Measurements from ENCODE around the gene C1QB.
A peak's percentile ranks its signal among the peaks of the same experiment; 100 is the strongest.

The C1QB gene

DNA sequence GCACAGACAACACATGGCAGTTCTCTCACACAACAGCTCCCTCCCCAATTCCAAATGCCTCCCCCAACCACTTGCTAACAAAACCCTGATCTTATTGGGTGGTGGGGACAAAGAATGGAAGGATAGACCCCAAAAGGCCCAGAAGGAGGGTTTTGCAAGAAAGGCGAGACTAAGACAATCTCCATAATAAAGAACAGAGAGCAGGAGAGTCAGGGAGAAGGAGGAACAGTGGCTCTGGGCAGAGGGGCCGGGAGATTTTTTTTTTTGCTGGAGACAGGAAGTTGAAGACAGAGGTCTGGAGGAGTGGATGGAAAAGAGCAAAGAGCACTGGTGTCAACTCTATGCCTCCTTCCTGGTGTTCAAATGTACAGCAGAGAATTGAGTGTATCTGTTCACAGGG, 23.1 kb upstream of the C1QB start:
- H3K4me3 ChIP-seq (ENCODE audit: low read length), result no peak overlapping the region

DNA sequence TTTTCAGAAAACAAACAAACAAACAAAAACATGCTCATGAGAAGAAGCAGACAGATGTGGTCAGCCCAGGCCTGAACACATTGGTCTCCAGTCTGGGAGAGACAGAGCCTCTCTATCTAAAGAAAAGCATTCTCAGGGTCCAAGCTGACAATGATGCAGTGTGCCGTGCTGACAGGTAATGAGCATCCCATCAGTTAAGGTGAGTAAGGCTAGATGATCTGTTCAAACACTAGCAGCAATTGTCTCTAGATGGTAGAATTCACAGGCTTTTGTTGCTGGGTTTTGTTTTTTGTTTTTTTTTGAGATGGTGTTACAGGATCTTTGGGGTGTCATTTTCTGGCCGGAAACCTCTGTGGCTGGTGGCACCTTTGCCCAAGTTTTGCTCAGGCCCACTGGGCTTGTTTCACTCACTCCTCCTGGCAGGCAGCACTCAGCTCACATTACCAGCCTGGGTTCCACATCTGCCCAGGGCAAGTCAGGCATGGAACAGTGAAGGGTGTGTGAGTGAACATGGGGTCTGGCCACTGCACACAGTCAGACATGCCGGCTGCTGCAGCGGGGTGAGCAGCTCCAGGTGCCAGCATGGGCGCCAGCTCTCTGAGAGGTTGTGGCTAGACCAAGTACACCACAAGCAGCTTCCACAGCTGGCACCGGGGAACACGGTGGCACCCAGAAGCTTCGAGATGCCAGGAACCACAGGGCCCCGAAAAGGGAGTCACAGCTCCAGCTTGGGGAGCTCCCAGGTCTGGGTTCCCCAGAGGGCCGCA, 19.2 kb upstream of the C1QB start:
- DNase-seq (ENCODE audit: low read depth, low spot score), result peak; percentile 58
- no peak overlapping the region for H3K4me3 ChIP-seq (ENCODE audit: low read length)

More for the DNA sequence above, 23.1 kb upstream of the C1QB start:
- no peak for DNase-seq (ENCODE audit: low read depth, low spot score)

DNA sequence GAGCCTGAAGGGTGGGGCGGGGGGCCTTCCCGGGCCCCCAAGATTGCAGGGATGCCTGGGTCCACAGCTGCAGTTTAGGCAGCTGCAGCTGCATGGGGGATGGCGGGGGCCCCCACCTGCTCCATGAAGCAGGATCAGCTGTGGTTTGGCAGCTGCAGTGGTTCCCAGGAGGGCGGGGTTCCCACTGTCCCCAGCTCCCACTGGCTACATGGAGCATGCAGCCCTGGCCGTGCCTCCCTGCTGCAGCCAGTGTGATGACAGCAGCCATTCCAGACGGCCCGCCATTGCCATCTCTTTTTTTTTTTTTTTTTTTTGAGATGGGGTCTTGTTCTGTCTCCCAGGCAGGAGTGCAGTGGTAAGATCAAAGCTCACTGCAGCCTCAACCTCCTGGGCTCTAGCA, 17.6 kb upstream of the C1QB start:
- no peak overlapping the region for H3K4me3 ChIP-seq (ENCODE audit: low read length)
- DNase-seq (ENCODE audit: low read depth, low spot score), result no peak

DNA sequence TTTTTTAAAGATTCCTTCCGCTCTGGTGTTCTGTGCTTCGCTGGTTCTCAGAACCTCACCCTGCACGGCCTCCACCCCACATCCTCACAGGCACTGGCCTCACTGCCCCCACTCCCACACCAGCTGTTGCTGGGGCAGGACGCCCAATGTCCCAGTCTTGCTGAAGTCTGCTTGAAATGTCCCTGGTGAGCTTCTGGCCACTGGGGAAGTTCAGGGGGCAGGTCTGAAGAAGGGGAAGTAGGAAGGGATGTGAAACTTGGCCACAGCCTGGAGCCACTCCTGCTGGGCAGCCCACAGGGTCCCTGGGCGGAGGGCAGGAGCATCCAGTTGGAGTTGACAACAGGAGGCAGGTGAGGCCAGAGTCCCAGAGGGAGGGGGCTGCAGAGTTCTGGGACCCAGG, 16.7 kb upstream of the C1QB start, which contains the start of gene C1QA:
Gene C1QA, plus strand, starts transcription at position 276 of the 400 bp plus-strand sequence. CDS start 989 bp downstream, outside the sequence.
- no peak within 1 kb of the TSS for H3K4me3 ChIP-seq (ENCODE audit: low read length)
- DNase-seq (ENCODE audit: low read depth, low spot score), result no peak

DNA sequence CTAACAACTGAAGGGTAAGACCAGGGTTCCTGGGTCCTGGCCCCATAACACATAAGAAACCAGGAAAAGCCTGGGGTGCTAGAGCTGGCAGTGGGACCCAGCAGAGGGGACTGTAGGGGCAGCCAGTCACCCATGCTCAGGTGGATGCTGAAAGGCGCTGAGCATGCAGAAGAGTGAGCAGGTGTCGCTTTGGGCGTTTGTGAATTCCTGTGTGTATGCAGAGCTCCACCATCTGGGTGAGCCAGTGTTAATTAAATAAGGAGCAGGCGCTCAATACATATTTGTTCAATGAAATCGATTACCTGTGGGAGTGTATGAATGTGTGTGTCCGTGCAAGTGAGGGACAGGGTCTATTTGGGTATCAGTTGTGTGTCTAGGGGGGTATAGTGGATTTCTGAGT, 16.1 kb upstream of the C1QB start:
- no peak for DNase-seq (ENCODE audit: low read depth, low spot score)
- H3K4me3 ChIP-seq (ENCODE audit: low read length), result no peak overlapping the region

DNA sequence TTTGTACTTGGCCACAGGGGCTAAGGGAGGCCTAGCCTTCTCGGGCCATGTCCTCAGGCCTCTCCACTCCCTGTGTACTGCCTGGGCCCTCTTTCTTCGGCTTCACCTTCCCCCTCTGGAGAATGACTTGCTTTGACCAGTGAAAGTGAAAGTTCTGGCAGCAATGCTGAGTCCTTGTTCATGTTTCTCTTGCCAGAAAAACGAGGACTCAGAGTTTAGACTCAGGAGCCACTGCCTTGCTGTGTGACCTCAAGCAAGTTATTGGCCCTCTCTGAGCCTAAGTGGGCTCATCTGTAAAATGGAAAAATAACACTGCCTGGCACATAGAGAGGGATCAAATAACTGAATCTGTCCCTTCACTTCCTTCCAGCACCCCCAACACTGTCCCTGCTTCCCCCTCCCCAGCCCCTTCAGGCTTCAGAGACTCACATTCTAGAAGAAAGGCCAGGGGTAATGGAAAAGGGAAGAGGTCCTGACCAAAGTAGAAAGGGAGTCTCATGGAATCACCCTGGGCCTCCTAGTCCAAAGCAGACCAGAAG, 15.1 kb upstream of the C1QB start:
- DNase-seq (ENCODE audit: low read depth, low spot score), result no peak
- H3K4me3 ChIP-seq (ENCODE audit: low read length), result no peak overlapping the region

DNA sequence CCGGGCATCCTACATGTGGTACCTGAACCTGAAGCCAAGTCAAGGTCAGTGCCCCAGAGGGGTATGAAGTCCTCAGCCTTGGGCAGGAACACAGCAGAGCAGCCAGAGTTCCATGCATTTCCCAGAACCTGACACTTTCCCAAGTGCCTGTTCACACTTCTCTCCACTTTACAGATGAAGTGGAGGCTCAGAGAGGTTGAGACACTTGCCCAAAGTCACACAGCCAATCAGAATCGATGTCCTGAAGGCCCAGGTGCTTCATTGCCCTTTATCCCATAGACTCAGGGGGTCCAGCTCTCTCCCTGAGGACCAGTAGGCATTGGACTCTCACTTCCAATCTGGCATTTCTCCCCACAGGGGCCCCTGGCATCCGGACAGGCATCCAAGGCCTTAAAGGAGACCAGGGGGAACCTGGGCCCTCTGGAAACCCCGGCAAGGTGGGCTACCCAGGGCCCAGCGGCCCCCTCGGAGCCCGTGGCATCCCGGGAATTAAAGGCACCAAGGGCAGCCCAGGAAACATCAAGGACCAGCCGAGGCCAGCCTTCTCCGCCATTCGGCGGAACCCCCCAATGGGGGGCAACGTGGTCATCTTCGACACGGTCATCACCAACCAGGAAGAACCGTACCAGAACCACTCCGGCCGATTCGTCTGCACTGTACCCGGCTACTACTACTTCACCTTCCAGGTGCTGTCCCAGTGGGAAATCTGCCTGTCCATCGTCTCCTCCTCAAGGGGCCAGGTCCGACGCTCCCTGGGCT, 14.4 kb upstream of the C1QB start:
- H3K4me3 ChIP-seq (ENCODE audit: low read length), result no peak overlapping the region
- no peak for DNase-seq (ENCODE audit: low read depth, low spot score)

DNA sequence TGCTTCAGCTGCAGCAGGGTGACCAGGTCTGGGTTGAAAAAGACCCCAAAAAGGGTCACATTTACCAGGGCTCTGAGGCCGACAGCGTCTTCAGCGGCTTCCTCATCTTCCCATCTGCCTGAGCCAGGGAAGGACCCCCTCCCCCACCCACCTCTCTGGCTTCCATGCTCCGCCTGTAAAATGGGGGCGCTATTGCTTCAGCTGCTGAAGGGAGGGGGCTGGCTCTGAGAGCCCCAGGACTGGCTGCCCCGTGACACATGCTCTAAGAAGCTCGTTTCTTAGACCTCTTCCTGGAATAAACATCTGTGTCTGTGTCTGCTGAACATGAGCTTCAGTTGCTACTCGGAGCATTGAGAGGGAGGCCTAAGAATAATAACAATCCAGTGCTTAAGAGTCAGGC, 13.8 kb upstream of the C1QB start:
- DNase-seq (ENCODE audit: low read depth, low spot score), result no peak
- H3K4me3 ChIP-seq (ENCODE audit: low read length), result no peak overlapping the region

DNA sequence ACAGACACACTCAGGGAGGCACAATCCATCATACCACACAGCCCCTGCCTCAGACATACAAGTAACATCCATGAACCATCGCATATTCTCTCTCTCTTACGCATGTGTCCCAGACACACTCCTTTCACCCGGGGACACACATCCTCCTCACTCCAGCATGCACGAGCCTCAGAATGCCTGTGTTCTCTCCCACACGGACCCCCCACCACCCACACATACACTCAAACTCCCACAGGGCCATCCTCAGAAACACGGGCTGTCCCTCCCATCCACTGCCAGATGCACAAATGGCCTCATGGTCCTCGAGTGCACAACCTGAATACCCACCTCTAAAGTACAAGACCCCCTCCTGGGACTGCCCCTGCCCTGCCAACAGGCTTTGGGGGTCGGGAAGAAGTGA, 11.8 kb upstream of the C1QB start:
- no peak for DNase-seq (ENCODE audit: low read depth, low spot score)
- H3K4me3 ChIP-seq (ENCODE audit: low read length), result no peak overlapping the region

DNA sequence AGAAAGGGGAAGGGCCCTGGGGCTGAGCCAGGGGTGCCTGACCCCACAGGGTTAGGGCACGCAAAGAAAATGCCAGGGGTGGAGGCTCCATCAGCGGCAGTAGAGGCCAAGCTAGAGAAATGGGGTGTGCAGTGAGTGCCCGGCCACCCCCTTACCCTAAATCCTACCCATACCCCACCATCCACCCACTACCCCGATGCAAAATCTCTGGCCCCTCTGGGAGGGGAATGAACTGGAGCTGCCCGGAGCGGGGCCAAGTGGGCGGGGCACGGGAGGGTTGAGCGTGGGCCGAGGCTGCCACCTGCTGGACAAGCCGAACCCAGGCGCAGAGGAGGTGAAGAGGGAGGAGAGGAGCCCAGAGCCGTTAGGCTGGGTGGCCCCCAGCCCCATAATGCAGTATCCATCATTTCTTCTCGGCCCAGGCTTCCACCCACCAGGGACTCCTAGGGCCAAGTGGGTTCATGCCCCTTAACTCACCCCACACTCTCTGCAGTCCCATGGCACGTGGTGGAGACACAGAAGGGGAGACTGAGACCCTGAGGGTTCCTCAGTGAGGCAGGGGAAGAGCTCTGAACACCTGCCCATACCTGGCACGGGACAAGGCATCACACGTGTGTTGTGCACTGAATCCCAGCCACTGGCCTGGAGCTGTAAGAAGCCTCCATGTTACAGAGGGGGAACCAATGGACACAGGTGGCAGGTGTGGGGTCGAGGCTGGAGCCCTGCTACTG, 11.0 kb upstream of the C1QB start:
- DNase-seq (ENCODE audit: low read depth, low spot score), result no peak
- H3K4me3 ChIP-seq (ENCODE audit: low read length), result no peak overlapping the region

DNA sequence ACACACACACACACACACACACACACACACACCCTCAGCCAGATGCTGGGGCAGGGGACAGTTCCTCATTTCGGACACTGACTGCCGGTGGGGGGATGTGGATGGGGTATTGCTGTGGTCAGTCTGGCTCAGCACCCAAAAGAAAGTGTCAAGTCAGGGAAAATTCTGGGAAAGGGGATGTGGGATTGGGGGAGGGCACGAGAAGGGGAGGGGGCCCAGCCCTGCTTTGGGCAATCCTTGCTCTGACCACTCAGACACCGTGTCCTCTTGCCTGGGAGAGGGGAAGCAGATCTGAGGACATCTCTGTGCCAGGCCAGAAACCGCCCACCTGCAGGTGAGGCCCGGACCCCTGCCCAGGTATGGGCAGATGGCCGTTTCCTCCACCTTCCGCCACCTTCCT, 9.7 kb upstream of the C1QB start, which contains the start of gene C1QC:
Gene C1QC, plus strand, starts transcription at position 253 of the 400 bp plus-strand sequence. CDS start 391 bp downstream, outside the sequence.
- H3K4me3 ChIP-seq (ENCODE audit: low read length), result no peak within 1 kb of the TSS
- DNase-seq (ENCODE audit: low read depth, low spot score), result no peak

DNA sequence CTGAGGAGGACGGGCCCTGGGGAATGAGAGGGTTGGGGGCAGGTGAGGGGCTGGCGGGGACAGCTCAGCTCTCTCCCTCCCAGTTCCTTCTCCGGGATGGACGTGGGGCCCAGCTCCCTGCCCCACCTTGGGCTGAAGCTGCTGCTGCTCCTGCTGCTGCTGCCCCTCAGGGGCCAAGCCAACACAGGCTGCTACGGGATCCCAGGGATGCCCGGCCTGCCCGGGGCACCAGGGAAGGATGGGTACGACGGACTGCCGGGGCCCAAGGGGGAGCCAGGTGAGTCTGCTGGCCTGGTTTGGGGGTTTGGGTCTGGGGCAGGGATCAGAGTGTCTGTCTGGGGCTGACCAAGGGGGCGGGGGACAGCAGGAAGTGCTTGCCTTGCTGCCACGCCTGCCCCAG, 9.1 kb upstream of the C1QB start:
- H3K4me3 ChIP-seq (ENCODE audit: low read length), result no peak overlapping the region
- DNase-seq (ENCODE audit: low read depth, low spot score), result no peak

DNA sequence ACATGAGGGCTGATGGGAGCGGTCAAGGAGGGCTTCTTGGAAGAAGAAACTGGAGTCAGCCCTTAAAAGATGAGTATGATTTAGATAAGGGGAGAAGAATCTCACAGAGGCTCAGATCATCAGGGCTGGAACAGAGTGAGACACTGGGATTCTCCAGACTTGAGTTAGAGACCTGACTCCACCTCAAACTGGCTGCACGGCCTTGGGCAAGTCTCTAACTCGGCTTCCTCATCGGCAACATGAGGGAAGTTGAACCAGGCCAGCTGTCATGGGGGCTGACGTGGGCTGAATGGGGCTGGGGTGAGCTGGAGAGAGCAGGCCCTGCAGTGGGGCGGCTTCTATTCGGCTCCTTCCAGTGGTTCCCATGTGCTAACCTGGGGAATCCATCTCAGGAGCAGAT, 7.1 kb upstream of the C1QB start:
- DNase-seq (ENCODE audit: low read depth, low spot score), result no peak

DNA sequence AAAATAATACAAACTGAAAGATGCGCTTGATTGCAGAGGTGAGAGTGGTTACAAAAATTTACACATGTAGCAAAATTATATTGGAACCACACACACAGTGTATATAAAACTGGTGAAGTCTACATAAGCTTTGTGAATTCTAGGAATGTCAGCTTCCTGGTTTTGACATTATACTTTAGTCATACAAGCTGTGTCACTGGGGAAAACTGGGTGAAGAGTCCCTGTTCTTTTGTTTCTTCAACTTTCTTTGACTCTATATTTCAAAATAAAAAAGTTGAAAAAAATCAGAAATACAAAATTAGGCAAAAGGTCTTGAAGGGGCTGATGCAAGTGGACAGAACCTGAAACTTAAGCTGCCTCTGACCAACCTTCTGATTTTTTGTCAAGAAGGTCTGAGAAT, 6.7 kb upstream of the C1QB start:
- DNase-seq (ENCODE audit: low read depth, low spot score), result no peak

More for the DNA sequence above, 7.1 kb upstream of the C1QB start:
- no peak overlapping the region for H3K4me3 ChIP-seq (ENCODE audit: low read length)

DNA sequence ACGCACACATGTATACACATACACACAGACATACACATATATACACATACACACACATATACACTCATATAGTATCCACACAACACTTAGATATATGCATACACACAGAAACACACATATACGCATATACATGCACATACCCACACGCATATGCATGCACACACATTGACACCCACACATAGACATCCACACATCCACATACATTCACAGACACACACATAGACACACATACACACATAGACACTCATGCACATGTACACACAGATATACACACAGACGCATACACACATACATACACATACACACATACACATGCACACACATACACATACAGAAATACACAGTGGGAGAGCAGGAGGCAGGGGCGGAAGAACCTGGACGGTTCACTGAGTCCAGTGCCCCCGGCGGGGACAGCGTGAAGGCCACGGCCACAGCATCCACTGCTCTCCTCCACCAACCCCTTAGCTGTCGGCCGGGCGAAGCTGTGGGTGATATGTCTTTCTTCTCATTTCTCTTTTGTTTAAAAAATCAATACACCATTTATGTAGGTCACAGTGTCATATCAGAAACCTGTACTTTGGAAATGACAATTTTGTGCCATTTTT, 2.8 kb upstream of the C1QB start:
- no peak for DNase-seq (ENCODE audit: low read depth, low spot score)
- H3K4me3 ChIP-seq (ENCODE audit: low read length), result no peak overlapping the region

More for the DNA sequence above, 6.7 kb upstream of the C1QB start:
- H3K4me3 ChIP-seq (ENCODE audit: low read length), result no peak overlapping the region

DNA sequence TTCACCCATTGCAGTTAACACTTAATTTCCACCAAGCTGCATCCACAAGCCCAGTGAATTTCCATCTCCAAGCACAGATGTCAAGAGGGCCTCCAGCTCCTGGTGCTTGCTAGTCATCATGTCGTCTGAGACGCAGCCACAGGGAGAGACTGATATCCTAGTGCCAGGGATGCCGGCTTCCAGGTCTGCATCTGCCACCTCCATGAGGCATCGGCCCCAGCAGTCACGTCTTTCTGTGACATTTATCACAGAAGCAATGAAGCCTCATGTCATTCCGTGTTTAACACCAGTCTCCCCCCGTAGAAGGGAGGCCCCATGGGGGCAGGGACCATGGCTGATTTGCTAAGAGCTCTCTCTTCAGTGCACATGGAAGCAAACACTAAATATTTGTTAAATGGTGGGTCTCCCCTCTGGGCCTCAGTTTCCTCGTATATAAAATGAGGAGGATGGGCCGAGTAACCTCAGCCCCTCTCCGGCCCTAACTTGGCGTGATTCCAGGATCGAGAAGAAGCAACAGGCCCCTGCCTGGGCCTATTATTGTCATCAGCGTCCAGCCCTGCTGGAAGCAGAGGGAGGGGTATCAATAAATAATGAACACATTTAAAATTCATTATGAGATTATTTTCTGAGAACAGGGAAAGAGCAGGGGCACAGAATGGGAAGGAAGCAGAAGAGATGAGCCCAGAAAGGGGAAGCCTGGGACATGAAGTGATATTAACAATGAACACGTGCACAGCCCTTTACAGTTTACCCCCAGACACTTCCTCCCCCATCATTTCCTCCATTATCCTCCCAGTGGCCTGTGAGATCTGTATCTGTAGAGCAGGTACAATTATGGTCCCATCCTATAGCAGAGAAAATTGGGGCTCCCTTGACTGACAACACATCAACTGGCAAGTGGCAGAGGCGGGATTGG, 837 bp upstream of the C1QB start:
- no peak for DNase-seq (ENCODE audit: low read depth, low spot score)
- no peak overlapping the region for H3K4me3 ChIP-seq (ENCODE audit: low read length)

DNA sequence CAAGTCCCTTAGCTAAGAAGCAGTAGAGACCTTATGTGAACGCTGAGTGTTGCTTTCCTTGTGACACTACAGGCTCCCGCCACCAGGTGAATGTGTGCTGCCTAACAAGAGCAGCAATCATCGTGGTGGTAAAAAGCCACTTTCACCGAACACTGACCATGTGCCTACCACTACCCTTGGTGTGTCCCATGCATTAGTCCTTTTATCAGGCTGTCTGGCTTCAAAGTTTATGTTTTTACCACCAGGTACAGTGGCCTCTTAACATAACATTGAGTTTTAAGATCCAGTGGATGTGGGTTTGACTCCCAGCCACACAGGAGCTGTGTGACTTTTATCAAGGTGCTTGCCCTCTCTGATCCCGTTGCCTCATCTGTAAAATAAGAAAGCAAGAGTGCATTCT, 1.7 kb downstream of the C1QB start:
- DNase-seq (ENCODE audit: low read depth, low spot score), result no peak

More for the DNA sequence above, 1.7 kb downstream of the C1QB start:
- no peak overlapping the region for H3K4me3 ChIP-seq (ENCODE audit: low read length)
